Fibroblast of pulmonary artery (primary cell): ENCODE measurements around the gene PTMS.
A peak's percentile ranks its signal among the peaks of the same experiment; 100 is the strongest.

Experiments
- DNase-seq: peaks from one replicate; pipeline ENCODE4 v3.0.0-alpha.2; 2010; ENCODE audit warnings: low read depth
- H3K4me3 ChIP-seq: replicated peaks from 2 replicates; pipeline ENCODE4 v1.5.1; 2011; ENCODE audit warnings: low read depth, mild to moderate bottlenecking, control low read depth, low read length, moderate library complexity
- CTCF ChIP-seq: IDR thresholded peaks from 2 replicates; pipeline ENCODE4 v1.5.1; 2011; ENCODE audit warnings: mild to moderate bottlenecking, control low read depth, low read length, inconsistent platforms; ENCODE audit errors: missing control alignments

The PTMS gene

GRCh38 chr12:6763380-6763779 is 2.8 kb upstream of the PTMS start:
- no peak for DNase-seq
- peak overlapping the region; percentile 23 for H3K4me3 ChIP-seq
- TF ChIP-seq CTCF, result no peak

GRCh38 chr12:6764011-6764828 is 1.9 kb upstream of the PTMS start:
- DNase-seq, result peak; percentile 100
- no peak for TF ChIP-seq CTCF

GRCh38 chr12:6765048-6765633 is 1.0 kb upstream of the PTMS start:
- no peak for DNase-seq
- peak overlapping the region; percentile 91 for H3K4me3 ChIP-seq
- no peak for TF ChIP-seq CTCF

More at GRCh38 chr12:6764011-6764828, 1.9 kb upstream of the PTMS start:
- peak overlapping the region; percentile 23 for H3K4me3 ChIP-seq

- peak; percentile 25 for TF ChIP-seq CTCF
- peak; percentile 67 for DNase-seq
- H3K4me3 ChIP-seq, result peak overlapping the region; percentile 91
These were observed 637 bp downstream of the PTMS start for GRCh38 chr12:6766651-6767349.

- peak; percentile 28 for DNase-seq
- no peak for TF ChIP-seq CTCF
- H3K4me3 ChIP-seq, result peak overlapping the region; percentile 91
These were observed 1.5 kb downstream of the PTMS start for GRCh38 chr12:6767353-6768319.

- peak overlapping the region; percentile 91 for H3K4me3 ChIP-seq
- no peak for DNase-seq
- TF ChIP-seq CTCF, result no peak
These were observed 2.3 kb downstream of the PTMS start for GRCh38 chr12:6768437-6768914.
